ENCODE results near the gene GMCL2.

GRCh38 chr5:178216088-178216534, 28.9 kb upstream of the GMCL2 start:
- TF ChIP-seq, protein P1, sequence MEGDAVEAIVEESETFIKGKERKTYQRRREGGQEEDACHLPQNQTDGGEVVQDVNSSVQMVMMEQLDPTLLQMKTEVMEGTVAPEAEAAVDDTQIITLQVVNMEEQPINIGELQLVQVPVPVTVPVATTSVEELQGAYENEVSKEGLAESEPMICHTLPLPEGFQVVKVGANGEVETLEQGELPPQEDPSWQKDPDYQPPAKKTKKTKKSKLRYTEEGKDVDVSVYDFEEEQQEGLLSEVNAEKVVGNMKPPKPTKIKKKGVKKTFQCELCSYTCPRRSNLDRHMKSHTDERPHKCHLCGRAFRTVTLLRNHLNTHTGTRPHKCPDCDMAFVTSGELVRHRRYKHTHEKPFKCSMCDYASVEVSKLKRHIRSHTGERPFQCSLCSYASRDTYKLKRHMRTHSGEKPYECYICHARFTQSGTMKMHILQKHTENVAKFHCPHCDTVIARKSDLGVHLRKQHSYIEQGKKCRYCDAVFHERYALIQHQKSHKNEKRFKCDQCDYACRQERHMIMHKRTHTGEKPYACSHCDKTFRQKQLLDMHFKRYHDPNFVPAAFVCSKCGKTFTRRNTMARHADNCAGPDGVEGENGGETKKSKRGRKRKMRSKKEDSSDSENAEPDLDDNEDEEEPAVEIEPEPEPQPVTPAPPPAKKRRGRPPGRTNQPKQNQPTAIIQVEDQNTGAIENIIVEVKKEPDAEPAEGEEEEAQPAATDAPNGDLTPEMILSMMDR (IDR thresholded peaks at IDR 0.05), result no peak
- no peak for TF ChIP-seq POLR2A (IDR thresholded peaks at IDR 0.05)
